GM23338 (cell line): ENCODE results near the gene LLGL2. TPM values are rescaled to one million over a fixed set of nuclear protein-coding genes. Genes with fewer than 3 reads are reported as not detected.
A peak's percentile ranks its signal among the peaks of the same experiment; 100 is the strongest.

Source experiments
- ATAC-seq: fragments of 200-7000 bp; cut with Tn5 transposase; 3 replicates; pipeline ENCODE4 v1.9.1; 2020
- DNase-seq: peaks from one replicate; pipeline ENCODE4 v3.0.0-alpha.2; 2015; ENCODE audit warnings: low spot score
- H2AFZ ChIP-seq: fragments of 200-600 bp; sonication (generic); 2 replicates; pipeline ENCODE4 v1.8.0; 2016; ENCODE audit warnings: antibody characterized with exemption, mild to moderate bottlenecking, moderate library complexity
- H3F3A ChIP-seq: fragments of 200-600 bp; sonication (generic); replicated peaks from 2 replicates; pipeline ENCODE4 v1.8.0; 2017; ENCODE audit warnings: antibody characterized with exemption, mixed run types, low read depth
- H3K27ac ChIP-seq: fragments of 200-600 bp; sonication (generic); 2 replicates; pipeline ENCODE4 v1.6.1; 2016; ENCODE audit warnings: low read depth
- H3K27me3 ChIP-seq: fragments of 200-600 bp; sonication (generic); 2 replicates; pipeline ENCODE4 v1.8.0; 2016; ENCODE audit warnings: mild to moderate bottlenecking, mixed run types, moderate library complexity; ENCODE audit not compliant: insufficient read depth
- H3K36me3 ChIP-seq: fragments of 200-600 bp; sonication (generic); 2 replicates; pipeline ENCODE4 v1.8.0; 2016; ENCODE audit warnings: mild to moderate bottlenecking; ENCODE audit not compliant: insufficient read depth
- H3K4me1 ChIP-seq: fragments of 200-600 bp; sonication (generic); 2 replicates; pipeline ENCODE4 v1.8.0; 2016; ENCODE audit warnings: mild to moderate bottlenecking, moderate library complexity; ENCODE audit not compliant: insufficient read depth
- H3K4me2 ChIP-seq: fragments of 200-600 bp; sonication (generic); 2 replicates; pipeline ENCODE4 v1.7.1; 2017; ENCODE audit warnings: mixed run types
- H3K4me3 ChIP-seq: fragments of 200-600 bp; sonication (generic); 2 replicates; pipeline ENCODE4 v1.6.1; 2016; ENCODE audit warnings: mixed run types
- H3K79me2 ChIP-seq: fragments of 200-600 bp; sonication (generic); replicated peaks from 2 replicates; pipeline ENCODE4 v1.8.0; 2017; ENCODE audit warnings: mild to moderate bottlenecking; ENCODE audit not compliant: insufficient read depth
- H3K9me2 ChIP-seq: fragments of 200-600 bp; sonication (generic); 2 replicates; pipeline ENCODE4 v1.8.0; 2017; ENCODE audit not compliant: insufficient read depth
- H4K20me1 ChIP-seq: fragments of 200-600 bp; sonication (generic); replicated peaks from 2 replicates; pipeline ENCODE4 v1.8.0; 2017; ENCODE audit warnings: mild to moderate bottlenecking; ENCODE audit not compliant: insufficient read depth
- H3K27ac Mint-ChIP-seq: 2 replicates; pipeline ENCODE4 v1.8.0; 2020; ENCODE audit warnings: inconsistent platforms, mild to moderate bottlenecking, moderate library complexity, mixed read lengths
- H3K27me3 Mint-ChIP-seq: 3 replicates; pipeline ENCODE4 v1.8.0; 2022; ENCODE audit warnings: low read depth, mild to moderate bottlenecking, moderate library complexity, mixed read lengths, inconsistent platforms; ENCODE audit not compliant: insufficient read depth, poor library complexity
- H3K36me3 Mint-ChIP-seq: 3 replicates; pipeline ENCODE4 v1.8.0; 2021; ENCODE audit warnings: low read depth, mild to moderate bottlenecking, inconsistent platforms, moderate library complexity, mixed read lengths
- H3K4me1 Mint-ChIP-seq: 3 replicates; pipeline ENCODE4 v1.8.0; 2020; ENCODE audit warnings: mild to moderate bottlenecking, inconsistent platforms, mixed read lengths
- H3K4me3 Mint-ChIP-seq: 3 replicates; pipeline ENCODE4 v1.8.0; 2021; ENCODE audit warnings: moderate library complexity, mild to moderate bottlenecking, inconsistent platforms, mixed read lengths
- H3K9me3 Mint-ChIP-seq: 3 replicates; pipeline ENCODE4 v1.8.0; 2020; ENCODE audit warnings: moderate library complexity, mild to moderate bottlenecking, inconsistent platforms, mixed read lengths
- EZH2 ChIP-seq: fragments of 200-600 bp; sonication (generic); IDR thresholded peaks from one replicate; pipeline ENCODE4 v1.8.0; 2017; ENCODE audit warnings: antibody characterized with exemption, mild to moderate bottlenecking, low read depth; ENCODE audit not compliant: unreplicated experiment
- EZH2phosphoT487 ChIP-seq: fragments of 200-600 bp; sonication (generic); IDR thresholded peaks from one replicate; pipeline ENCODE4 v1.8.1; 2018; ENCODE audit warnings: antibody characterized with exemption; ENCODE audit not compliant: unreplicated experiment
- JUNB ChIP-seq: IDR thresholded peaks from one replicate; pipeline ENCODE4 v1.6.1; 2016; ENCODE audit warnings: antibody characterized with exemption; ENCODE audit not compliant: unreplicated experiment
- NANOG ChIP-seq: IDR thresholded peaks from 2 replicates; pipeline ENCODE4 v1.6.1; 2016; ENCODE audit warnings: antibody characterized with exemption, borderline replicate concordance
- POLR2AphosphoS5 ChIP-seq: IDR thresholded peaks from 2 replicates; pipeline ENCODE4 v1.6.1; 2016; ENCODE audit warnings: antibody characterized with exemption, low read depth
- STAT1 ChIP-seq: IDR thresholded peaks from one replicate; pipeline ENCODE4 v1.6.1; 2016; ENCODE audit warnings: antibody characterized with exemption; ENCODE audit not compliant: unreplicated experiment
- ZNF114 ChIP-seq: fragments of 250-450 bp; sonication (Bioruptor Pico); IDR thresholded peaks from 2 replicates; pipeline ENCODE4 v1.5.0; 2020; ENCODE audit warnings: mild to moderate bottlenecking, moderate library complexity
- ZNF331 ChIP-seq: fragments of 250-450 bp; sonication (Bioruptor Pico); IDR thresholded peaks from 2 replicates; pipeline ENCODE4 v1.5.0; 2020; ENCODE audit warnings: low read depth, mild to moderate bottlenecking, moderate library complexity
- polyA plus RNA-seq: library from polyadenylated mRNA; unstranded; fragments of >200 nt; fragmentation: Nextera tagmentation; extraction: Ambion mirVana; gene quantifications from 2 replicates; pipeline ENCODE4 v1.2.1, GENCODE V29; 2016
- total RNA-seq: library from RNA; depleted of rRNA; stranded (reverse); fragments of >200 nt; shearing (Covaris generic); gene quantifications from 2 replicates; pipeline ENCODE4 v1.2.3, GENCODE V29; 2014
- TF ChIP-seq, protein P1 (sequence below): IDR thresholded peaks from 2 replicates; pipeline ENCODE4 v1.6.1; 2016; ENCODE audit warnings: antibody characterized with exemption
- TF ChIP-seq, protein P2 (sequence below): IDR thresholded peaks from one replicate; pipeline ENCODE4 v1.6.1; 2018; ENCODE audit warnings: antibody characterized with exemption; ENCODE audit not compliant: unreplicated experiment
- TF ChIP-seq, protein P3 (sequence below), 2 experiments: fragments of 200-600 bp in 1 of 2; sonication (generic) in 1 of 2; conservative IDR thresholded peaks; 2 replicates each; pipeline versions ENCODE4 v1.5.1 to v1.6.1; 2016 to 2017; ENCODE audit warnings: antibody characterized with exemption in 2 of 2, low read depth in 2 of 2, mild to moderate bottlenecking in 2 of 2, moderate library complexity in 1 of 2

Gene LLGL2
- total and polyA plus RNA-seq, 2 experiments from 2014 or later = 62.5 to 78.5 TPM

DNA sequence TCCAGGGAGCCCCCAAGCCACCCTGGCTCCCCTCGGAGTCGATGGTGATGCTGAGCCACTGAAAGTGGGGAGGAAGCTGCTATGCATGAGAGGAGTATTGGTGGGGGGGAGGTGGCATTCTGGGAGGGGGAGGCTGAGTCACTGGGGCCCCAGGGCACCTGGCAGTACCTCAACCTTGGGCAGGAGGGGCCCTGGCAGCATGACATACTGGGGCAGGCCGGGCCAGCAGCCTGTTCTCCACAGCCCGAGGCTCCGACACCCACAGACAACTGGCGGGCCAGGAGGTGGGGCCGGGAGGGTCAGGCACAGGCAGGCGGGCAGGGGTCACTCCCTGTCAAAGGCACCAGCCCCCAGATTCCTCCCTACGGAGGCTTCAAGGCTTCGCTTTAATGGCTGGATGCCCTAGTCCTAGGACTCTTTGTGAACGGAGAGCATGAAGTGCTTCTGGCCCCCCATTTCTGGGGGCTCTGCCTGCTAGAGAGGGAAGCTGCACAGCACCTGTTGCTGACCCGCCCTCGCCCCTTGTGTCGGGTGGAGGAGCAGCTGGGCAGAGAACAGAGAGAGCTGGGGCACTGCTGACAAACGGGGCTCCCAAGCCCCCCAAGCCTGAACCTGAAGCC lies 11.1 kb upstream of the LLGL2 start:
- Mint-ChIP-seq H3K27me3 (peaks cover 19% of the 10 kb centered on the region), H3K27ac (no peak overlapping the region), H3K9me3 (no peaks in the 10 kb centered on the region; the same call in 2 of the 3 replicates), H3K36me3 (peaks cover 25% of the 10 kb centered on the region), H3K4me3 (peak overlapping the region; percentile 78), H3K4me1 (peaks cover 27% of the 10 kb centered on the region)
- peak overlapping the region; percentile 98 for H3K4me3 ChIP-seq
- no peaks in the 10 kb centered on the region for H3F3A ChIP-seq
- no peak for TF ChIP-seq ZNF331
- no peak for TF ChIP-seq NANOG
- TF ChIP-seq JUNB = no peak
- TF ChIP-seq EZH2 = no peak
- no peak for TF ChIP-seq STAT1
- TF ChIP-seq, protein P1, sequence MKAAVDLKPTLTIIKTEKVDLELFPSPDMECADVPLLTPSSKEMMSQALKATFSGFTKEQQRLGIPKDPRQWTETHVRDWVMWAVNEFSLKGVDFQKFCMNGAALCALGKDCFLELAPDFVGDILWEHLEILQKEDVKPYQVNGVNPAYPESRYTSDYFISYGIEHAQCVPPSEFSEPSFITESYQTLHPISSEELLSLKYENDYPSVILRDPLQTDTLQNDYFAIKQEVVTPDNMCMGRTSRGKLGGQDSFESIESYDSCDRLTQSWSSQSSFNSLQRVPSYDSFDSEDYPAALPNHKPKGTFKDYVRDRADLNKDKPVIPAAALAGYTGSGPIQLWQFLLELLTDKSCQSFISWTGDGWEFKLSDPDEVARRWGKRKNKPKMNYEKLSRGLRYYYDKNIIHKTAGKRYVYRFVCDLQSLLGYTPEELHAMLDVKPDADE = no peak
- TF ChIP-seq, protein P2, sequence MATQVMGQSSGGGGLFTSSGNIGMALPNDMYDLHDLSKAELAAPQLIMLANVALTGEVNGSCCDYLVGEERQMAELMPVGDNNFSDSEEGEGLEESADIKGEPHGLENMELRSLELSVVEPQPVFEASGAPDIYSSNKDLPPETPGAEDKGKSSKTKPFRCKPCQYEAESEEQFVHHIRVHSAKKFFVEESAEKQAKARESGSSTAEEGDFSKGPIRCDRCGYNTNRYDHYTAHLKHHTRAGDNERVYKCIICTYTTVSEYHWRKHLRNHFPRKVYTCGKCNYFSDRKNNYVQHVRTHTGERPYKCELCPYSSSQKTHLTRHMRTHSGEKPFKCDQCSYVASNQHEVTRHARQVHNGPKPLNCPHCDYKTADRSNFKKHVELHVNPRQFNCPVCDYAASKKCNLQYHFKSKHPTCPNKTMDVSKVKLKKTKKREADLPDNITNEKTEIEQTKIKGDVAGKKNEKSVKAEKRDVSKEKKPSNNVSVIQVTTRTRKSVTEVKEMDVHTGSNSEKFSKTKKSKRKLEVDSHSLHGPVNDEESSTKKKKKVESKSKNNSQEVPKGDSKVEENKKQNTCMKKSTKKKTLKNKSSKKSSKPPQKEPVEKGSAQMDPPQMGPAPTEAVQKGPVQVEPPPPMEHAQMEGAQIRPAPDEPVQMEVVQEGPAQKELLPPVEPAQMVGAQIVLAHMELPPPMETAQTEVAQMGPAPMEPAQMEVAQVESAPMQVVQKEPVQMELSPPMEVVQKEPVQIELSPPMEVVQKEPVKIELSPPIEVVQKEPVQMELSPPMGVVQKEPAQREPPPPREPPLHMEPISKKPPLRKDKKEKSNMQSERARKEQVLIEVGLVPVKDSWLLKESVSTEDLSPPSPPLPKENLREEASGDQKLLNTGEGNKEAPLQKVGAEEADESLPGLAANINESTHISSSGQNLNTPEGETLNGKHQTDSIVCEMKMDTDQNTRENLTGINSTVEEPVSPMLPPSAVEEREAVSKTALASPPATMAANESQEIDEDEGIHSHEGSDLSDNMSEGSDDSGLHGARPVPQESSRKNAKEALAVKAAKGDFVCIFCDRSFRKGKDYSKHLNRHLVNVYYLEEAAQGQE = no peak
- TF ChIP-seq POLR2AphosphoS5 = no peak
- TF ChIP-seq EZH2phosphoT487 = no peak
- peaks cover 11% of the 10 kb centered on the region for H3K36me3 ChIP-seq
- ATAC-seq = no peak
- no peak overlapping the region for H3K27ac ChIP-seq
- peaks cover 12% of the 10 kb centered on the region for H4K20me1 ChIP-seq
- peak overlapping the region; percentile 88; the same call in 1 of the 2 replicates for H2AFZ ChIP-seq
- peak overlapping the region; percentile 100 for H3K4me2 ChIP-seq
- no peak for DNase-seq
- no peaks in the 10 kb centered on the region for H3K27me3 ChIP-seq
- H3K9me2 ChIP-seq = no peaks in the 10 kb centered on the region
- peaks cover 36% of the 10 kb centered on the region for H3K79me2 ChIP-seq
- peaks cover 7% of the 10 kb centered on the region; the same call in 1 of the 2 replicates for H3K4me1 ChIP-seq

DNA sequence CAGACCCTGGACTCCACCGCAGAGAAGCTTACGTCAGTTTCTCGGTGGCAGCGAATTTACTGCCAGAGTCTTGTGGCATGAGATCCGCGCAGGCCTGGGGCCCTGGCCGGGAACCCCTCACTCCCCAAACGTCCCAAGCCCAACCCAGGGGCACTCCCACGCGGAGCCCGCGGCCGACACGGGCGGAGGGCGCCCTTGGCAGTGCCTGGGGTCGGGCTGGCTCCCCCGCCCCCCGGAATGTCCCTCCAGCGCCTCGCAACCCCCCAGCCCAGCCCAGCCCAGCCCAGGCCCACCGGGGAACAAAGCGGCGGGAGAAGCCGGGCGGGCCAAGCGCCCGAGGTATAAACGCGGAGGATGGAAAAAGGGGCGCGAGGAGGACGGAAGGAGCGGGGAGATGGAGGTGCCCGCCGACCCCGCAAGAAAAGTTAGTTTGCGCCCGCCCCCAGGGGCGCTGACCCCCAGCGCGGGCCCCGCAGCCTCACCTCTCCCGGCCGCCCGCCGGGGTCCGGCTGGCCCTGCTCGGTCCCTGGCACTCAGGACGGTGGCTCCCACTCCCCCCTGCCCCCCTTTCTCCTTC lies 10.5 kb upstream of the LLGL2 start:
- ATAC-seq = peak; percentile 15
- H3K27ac ChIP-seq = peak overlapping the region; percentile 83; the same call in 1 of the 2 replicates
- H3K9me3 Mint-ChIP-seq = no peaks in the 10 kb centered on the region; the same call in 2 of the 3 replicates
- TF ChIP-seq, protein P3, sequence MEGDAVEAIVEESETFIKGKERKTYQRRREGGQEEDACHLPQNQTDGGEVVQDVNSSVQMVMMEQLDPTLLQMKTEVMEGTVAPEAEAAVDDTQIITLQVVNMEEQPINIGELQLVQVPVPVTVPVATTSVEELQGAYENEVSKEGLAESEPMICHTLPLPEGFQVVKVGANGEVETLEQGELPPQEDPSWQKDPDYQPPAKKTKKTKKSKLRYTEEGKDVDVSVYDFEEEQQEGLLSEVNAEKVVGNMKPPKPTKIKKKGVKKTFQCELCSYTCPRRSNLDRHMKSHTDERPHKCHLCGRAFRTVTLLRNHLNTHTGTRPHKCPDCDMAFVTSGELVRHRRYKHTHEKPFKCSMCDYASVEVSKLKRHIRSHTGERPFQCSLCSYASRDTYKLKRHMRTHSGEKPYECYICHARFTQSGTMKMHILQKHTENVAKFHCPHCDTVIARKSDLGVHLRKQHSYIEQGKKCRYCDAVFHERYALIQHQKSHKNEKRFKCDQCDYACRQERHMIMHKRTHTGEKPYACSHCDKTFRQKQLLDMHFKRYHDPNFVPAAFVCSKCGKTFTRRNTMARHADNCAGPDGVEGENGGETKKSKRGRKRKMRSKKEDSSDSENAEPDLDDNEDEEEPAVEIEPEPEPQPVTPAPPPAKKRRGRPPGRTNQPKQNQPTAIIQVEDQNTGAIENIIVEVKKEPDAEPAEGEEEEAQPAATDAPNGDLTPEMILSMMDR (conservative IDR thresholded peaks at IDR 0.05; ENCODE audit: low read depth in 2 of 2) = no peak
- TF ChIP-seq STAT1 (no peak), EZH2 (no peak), POLR2AphosphoS5 (0 out of 2 replicates have a peak, but pooled peaks have one; percentile 33), ZNF331 (no peak), ZNF114 (CRISPR knock-in tag) (no peak), JUNB (no peak)
- TF ChIP-seq, protein P2 = no peak
- peaks cover 27% of the 10 kb centered on the region for H3K4me1 Mint-ChIP-seq
- peaks cover 17% of the 10 kb centered on the region for H3K36me3 ChIP-seq
- peaks cover 36% of the 10 kb centered on the region for H3K79me2 ChIP-seq
- no peaks in the 10 kb centered on the region for H3F3A ChIP-seq
- peaks cover 29% of the 10 kb centered on the region for H3K36me3 Mint-ChIP-seq
- H3K4me3 Mint-ChIP-seq = peak overlapping the region; percentile 78
- H3K27me3 Mint-ChIP-seq = peaks cover 19% of the 10 kb centered on the region
- peaks cover 7% of the 10 kb centered on the region; the same call in 1 of the 2 replicates for H3K4me1 ChIP-seq
- peak; percentile 67 for DNase-seq
- peak overlapping the region; percentile 98 for H3K4me3 ChIP-seq
- H3K9me2 ChIP-seq = no peaks in the 10 kb centered on the region
- peak overlapping the region; percentile 100 for H3K4me2 ChIP-seq
- H3K27ac Mint-ChIP-seq = no peak overlapping the region
- H2AFZ ChIP-seq = peak overlapping the region; percentile 88; the same call in 1 of the 2 replicates
- H3K27me3 ChIP-seq = no peaks in the 10 kb centered on the region
- H4K20me1 ChIP-seq = peaks cover 12% of the 10 kb centered on the region
